Neuronal stem cell (in vitro differentiated cells): Measurements from ENCODE around the gene TRIM45.

ENCODE experiments used
- DNase-seq: peaks from one replicate; pipeline ENCODE4 v3.0.0-alpha.2; 2013; ENCODE audit warnings: low spot score
- H2AFZ ChIP-seq: one replicate; pipeline ENCODE4 v1.6.1; 2013; ENCODE audit warnings: mild to moderate bottlenecking, low read length, inconsistent platforms
- H2AK5ac ChIP-seq: 2 replicates; pipeline ENCODE4 v1.6.1; 2013; ENCODE audit warnings: low read depth, mild to moderate bottlenecking, inconsistent platforms, low read length, moderate library complexity, mixed read lengths
- H2BK120ac ChIP-seq: 2 replicates; pipeline ENCODE4 v1.6.1; 2013; ENCODE audit warnings: low read depth, mild to moderate bottlenecking, inconsistent platforms, low read length, moderate library complexity, mixed read lengths
- H2BK12ac ChIP-seq: one replicate; pipeline ENCODE4 v1.6.1; 2013; ENCODE audit warnings: low read length, inconsistent platforms
- H2BK15ac ChIP-seq: 2 replicates; pipeline ENCODE4 v1.6.1; 2013; ENCODE audit warnings: mild to moderate bottlenecking, low read length, inconsistent platforms, mixed read lengths
- H2BK5ac ChIP-seq: one replicate; pipeline ENCODE4 v1.6.1; 2013; ENCODE audit warnings: inconsistent platforms, mild to moderate bottlenecking, low read length, moderate library complexity
- H3K14ac ChIP-seq: one replicate; pipeline ENCODE4 v1.6.1; 2013; ENCODE audit warnings: low read length, inconsistent platforms
- H3K18ac ChIP-seq: 2 replicates; pipeline ENCODE4 v1.6.1; 2013; ENCODE audit warnings: low read length, inconsistent platforms
- H3K23ac ChIP-seq: 2 replicates; pipeline ENCODE4 v1.6.1; 2013; ENCODE audit warnings: low read depth, mild to moderate bottlenecking, mixed read lengths, low read length, inconsistent platforms; ENCODE audit not compliant: poor library complexity
- H3K27ac ChIP-seq: replicated peaks from 3 replicates; pipeline ENCODE4 v1.5.1; 2013; ENCODE audit warnings: low read length, inconsistent platforms
- H3K27me3 ChIP-seq, 3 experiments: 2 replicates each; pipeline ENCODE4 v1.6.1; 2013; ENCODE audit warnings: low read length in 3 of 3, mild to moderate bottlenecking in 2 of 3, inconsistent platforms in 1 of 3, low read depth in 1 of 3, mixed read lengths in 1 of 3, moderate library complexity in 1 of 3; ENCODE audit not compliant: control insufficient read depth in 3 of 3, insufficient read depth in 3 of 3
- H3K36me3 ChIP-seq, 2 donors: replicated peaks in 1 of 2; 2 replicates each; pipeline ENCODE4 v1.6.1; 2013; ENCODE audit warnings: low read length in 2 of 2; ENCODE audit not compliant: control insufficient read depth in 2 of 2, insufficient read depth in 2 of 2
- H3K4ac ChIP-seq: 2 replicates; pipeline ENCODE4 v1.6.1; 2013; ENCODE audit warnings: inconsistent platforms, mild to moderate bottlenecking, low read length, moderate library complexity
- H3K4me1 ChIP-seq, 2 donors: 1 replicate in 1 of 2; 2 replicates in 1 of 2; pipeline ENCODE4 v1.6.1; 2013; ENCODE audit warnings: low read length in 2 of 2, low read depth in 1 of 2; ENCODE audit not compliant: control insufficient read depth in 2 of 2, insufficient read depth in 1 of 2
- H3K4me2 ChIP-seq: one replicate; pipeline ENCODE4 v1.6.1; 2013; ENCODE audit warnings: mild to moderate bottlenecking, low read length, inconsistent platforms; ENCODE audit not compliant: insufficient read depth, poor library complexity, severe bottlenecking
- H3K4me3 ChIP-seq, 2 donors: 2 replicates each; pipeline ENCODE4 v1.5.1; 2013; ENCODE audit warnings: low read length in 2 of 2, mild to moderate bottlenecking in 2 of 2, inconsistent platforms in 1 of 2, moderate library complexity in 1 of 2
- H3K79me1 ChIP-seq: one replicate; pipeline ENCODE4 v1.6.1; 2013; ENCODE audit warnings: low read depth, mild to moderate bottlenecking, inconsistent platforms, low read length, moderate library complexity
- H3K9ac ChIP-seq: one replicate; pipeline ENCODE4 v1.6.1; 2013; ENCODE audit warnings: mild to moderate bottlenecking, low read depth, low read length, inconsistent platforms; ENCODE audit not compliant: poor library complexity
- H3K9me3 ChIP-seq, 2 donors: replicated peaks in 1 of 2; 2 replicates each; pipeline versions ENCODE3 to v1.6.1; 2013; ENCODE audit warnings: low read length in 2 of 2, mild to moderate bottlenecking in 2 of 2, inconsistent platforms in 1 of 2, low read depth in 1 of 2, mixed read lengths in 1 of 2, moderate library complexity in 1 of 2; ENCODE audit not compliant: control insufficient read depth in 2 of 2, insufficient read depth in 1 of 2
- H4K8ac ChIP-seq: one replicate; pipeline ENCODE4 v1.6.1; 2013; ENCODE audit warnings: low read depth, mild to moderate bottlenecking, inconsistent platforms, low read length, moderate library complexity
- H4K91ac ChIP-seq: one replicate; pipeline ENCODE4 v1.6.1; 2013; ENCODE audit warnings: low read length, low read depth, mild to moderate bottlenecking, inconsistent platforms; ENCODE audit not compliant: poor library complexity
- WGBS, 2 donors: extraction: QIAGEN DNeasy Blood & Tissue Kit; methylation state at CpG; one replicate each; pipeline ENCODE4 v1.1.7; 2013; ENCODE audit warnings: missing lambda C conversion rate in 2 of 2, mixed read lengths in 1 of 2; ENCODE audit not compliant: insufficient read length in 2 of 2, insufficient replicate concordance in 1 of 2; ENCODE audit errors: extremely low coverage in 2 of 2; 5-methylcytosine and 5-hydroxymethylcytosine counted together

TRIM45 gene

DNA sequence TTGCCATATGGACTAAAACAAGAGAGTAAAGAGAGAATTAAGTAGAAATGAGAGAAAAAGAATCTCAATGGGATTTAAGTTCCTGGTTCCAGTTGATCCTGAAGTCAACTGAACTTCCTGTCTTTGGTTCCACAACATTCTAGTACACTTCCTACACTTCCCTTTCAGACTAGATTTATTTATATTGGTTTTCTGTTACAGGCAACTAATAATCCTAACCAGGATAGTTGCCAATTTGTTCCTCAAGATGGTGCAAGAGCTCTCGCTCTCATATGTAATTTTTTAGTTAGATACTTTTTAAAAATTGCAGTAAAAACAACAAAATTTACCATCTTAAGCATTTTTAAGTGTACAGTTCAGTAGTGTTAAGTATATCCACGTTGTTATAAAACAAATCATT, 28.8 kb upstream of the TRIM45 start:
- H3K4me1 ChIP-seq: peaks cover 11 to 16% of the 10 kb centered on the region in 2 donors
- no CpG with 5 or more reads among the region's 2 CpGs for WGBS, 2 donors

DNA sequence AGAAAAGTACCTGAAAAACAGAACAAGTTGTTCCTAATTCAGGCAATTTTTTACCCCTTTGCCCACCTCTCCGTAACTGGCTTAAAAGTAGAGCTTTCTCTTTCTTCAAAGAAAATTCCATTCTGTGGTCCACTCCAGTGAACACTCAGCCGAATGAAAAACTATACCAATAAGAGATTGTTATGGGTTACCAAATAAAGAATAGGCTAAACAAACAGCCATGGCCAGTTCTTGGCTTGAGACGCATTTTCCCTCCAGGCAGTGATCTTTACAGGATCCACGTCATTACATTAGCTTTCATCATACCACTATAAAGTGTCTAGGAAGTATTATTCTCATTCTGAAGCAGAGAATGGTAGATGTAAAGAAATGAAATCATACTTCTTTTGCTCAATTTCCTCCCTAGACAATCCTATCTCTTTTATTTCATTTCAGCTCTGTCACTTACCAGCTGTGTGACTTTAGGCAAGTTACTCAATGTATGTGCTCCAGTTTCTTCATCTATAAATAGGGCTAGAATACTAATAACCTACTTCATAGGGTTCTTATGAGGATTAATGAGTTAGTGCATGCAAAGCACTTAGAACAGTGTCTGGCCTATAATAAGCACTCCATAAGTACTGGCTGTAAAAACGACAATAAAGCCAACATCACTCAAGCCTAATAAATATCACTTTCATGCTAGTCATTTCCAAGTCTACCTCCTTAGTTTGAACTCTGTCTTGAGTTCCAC, 26.5 kb upstream of the TRIM45 start:
- no peak overlapping the region for H3K4me3 ChIP-seq
- H3K14ac ChIP-seq: no peak overlapping the region
- no peak overlapping the region for H3K4ac ChIP-seq
- H3K79me1 ChIP-seq: no peaks in the 10 kb centered on the region
- DNase-seq: no peak
- H2AFZ ChIP-seq: no peak overlapping the region
- H3K4me1 ChIP-seq: peaks cover 12 to 13% of the 10 kb centered on the region in 2 donors
- H2AK5ac ChIP-seq: no peak overlapping the region
- no peaks in the 10 kb centered on the region for H3K36me3 ChIP-seq
- H3K9ac ChIP-seq: no peak overlapping the region
- no peak overlapping the region for H3K27ac ChIP-seq
- H4K8ac ChIP-seq: no peak overlapping the region
- H2BK15ac ChIP-seq: no peak overlapping the region
- no peak overlapping the region for H3K23ac ChIP-seq
- no peak overlapping the region for H2BK5ac ChIP-seq
- peaks cover 0 to 3% of the 10 kb centered on the region in 2 donors for H3K9me3 ChIP-seq
- no CpG with 5 or more reads among the region's 5 CpGs for WGBS, 2 donors
- H4K91ac ChIP-seq: no peak overlapping the region
- no peaks in the 10 kb centered on the region for H3K27me3 ChIP-seq
- no peak overlapping the region for H2BK12ac ChIP-seq
- no peak overlapping the region for H2BK120ac ChIP-seq
- no peak overlapping the region for H3K18ac ChIP-seq
- H3K4me2 ChIP-seq: no peak overlapping the region

More for the DNA sequence above, 28.8 kb upstream of the TRIM45 start:
- Histone ChIP-seq H3K4ac (no peak overlapping the region), H2AK5ac (no peak overlapping the region), H3K4me2 (no peak overlapping the region), H3K18ac (no peak overlapping the region), H3K23ac (no peak overlapping the region), H3K9ac (no peak overlapping the region), H4K91ac (no peak overlapping the region), H2BK5ac (no peak overlapping the region), H2AFZ (no peak overlapping the region), H2BK12ac (no peak overlapping the region), H3K79me1 (no peaks in the 10 kb centered on the region), H3K4me3 (no peak overlapping the region), H2BK120ac (no peak overlapping the region), H3K9me3 (peaks cover 0 to 3% of the 10 kb centered on the region in 2 donors), H3K14ac (no peak overlapping the region), H3K36me3 (no peaks in the 10 kb centered on the region), H3K27ac (no peak overlapping the region), H4K8ac (no peak overlapping the region), H3K27me3 (no peaks in the 10 kb centered on the region), H2BK15ac (no peak overlapping the region)
- DNase-seq: no peak

DNA sequence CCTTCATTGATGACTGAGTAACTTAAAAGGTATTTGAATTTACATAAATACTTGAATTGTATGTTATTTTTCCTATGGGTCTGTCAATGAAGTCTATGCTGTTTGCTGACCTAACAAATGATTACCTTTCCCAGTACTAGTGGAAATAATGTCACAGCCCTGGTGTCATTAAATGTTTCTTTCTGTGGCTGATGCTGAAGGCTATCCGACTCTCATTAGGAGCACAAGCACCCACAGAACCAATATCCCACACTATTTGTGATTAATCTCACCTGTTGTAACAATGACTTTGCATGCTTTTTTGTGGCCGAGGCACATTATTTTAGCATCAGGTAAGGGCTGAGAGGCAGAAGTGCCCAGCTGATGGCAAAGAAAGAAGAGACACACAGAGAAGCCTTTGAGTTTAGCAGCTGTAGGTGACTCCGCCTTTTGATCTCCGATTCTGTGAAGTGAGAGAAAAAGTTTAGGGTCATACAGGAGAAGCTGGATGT, 25.8 kb upstream of the TRIM45 start:
- Histone ChIP-seq H2BK12ac (no peak overlapping the region), H4K91ac (no peak overlapping the region), H2BK15ac (no peak overlapping the region), H3K23ac (no peak overlapping the region), H3K9me3 (peaks cover 0 to 3% of the 10 kb centered on the region in 2 donors), H3K4ac (no peak overlapping the region), H2BK120ac (no peak overlapping the region), H3K18ac (no peak overlapping the region), H2BK5ac (no peak overlapping the region), H3K9ac (no peak overlapping the region), H3K36me3 (no peaks in the 10 kb centered on the region), H3K14ac (no peak overlapping the region), H3K4me2 (no peak overlapping the region), H3K4me1 (peaks cover 12 to 13% of the 10 kb centered on the region in 2 donors), H4K8ac (no peak overlapping the region), H3K4me3 (no peak overlapping the region), H3K27me3 (no peaks in the 10 kb centered on the region), H2AK5ac (no peak overlapping the region), H3K27ac (no peak overlapping the region), H3K79me1 (no peaks in the 10 kb centered on the region), H2AFZ (no peak overlapping the region)
- no CpG with 5 or more reads among the region's 4 CpGs for WGBS, 2 donors
- DNase-seq: no peak

GRCh38 chr1:117146575-117147340, 25.2 kb upstream of the TRIM45 start:
- H3K27me3 ChIP-seq: no peaks in the 10 kb centered on the region
- H2AK5ac ChIP-seq: no peak overlapping the region
- no peaks in the 10 kb centered on the region for H3K79me1 ChIP-seq
- peaks cover 12 to 13% of the 10 kb centered on the region in 2 donors for H3K4me1 ChIP-seq
- no peak overlapping the region for H3K4ac ChIP-seq
- H4K91ac ChIP-seq: no peak overlapping the region
- no peak overlapping the region for H3K18ac ChIP-seq
- no peak overlapping the region for H2AFZ ChIP-seq
- peaks cover 0 to 2% of the 10 kb centered on the region in 2 donors for H3K9me3 ChIP-seq
- no peak overlapping the region for H3K14ac ChIP-seq
- WGBS, 2 donors: no CpG with 5 or more reads among the region's 8 CpGs
- H3K4me3 ChIP-seq: no peak overlapping the region
- no peak overlapping the region for H2BK12ac ChIP-seq
- no peak overlapping the region for H4K8ac ChIP-seq
- no peak overlapping the region for H3K9ac ChIP-seq
- no peaks in the 10 kb centered on the region for H3K36me3 ChIP-seq
- no peak overlapping the region for H3K23ac ChIP-seq
- H3K27ac ChIP-seq: no peak overlapping the region
- no peak overlapping the region for H2BK15ac ChIP-seq
- DNase-seq: no peak
- no peak overlapping the region for H2BK5ac ChIP-seq
- no peak overlapping the region for H3K4me2 ChIP-seq
- H2BK120ac ChIP-seq: no peak overlapping the region
